Common myeloid progenitor, CD34-positive (primary cell): ENCODE measurements around the gene BTBD9.

Experiments used
- CTCF ChIA-PET: fragments of 350-600 bp; sonication (Branson Sonifier 250); formaldehyde crosslinking; loops from one replicate; lab custom pipeline; 2021; ENCODE audit warnings: antibody characterized with exemption; lab: Charles Lee
- POLR2A ChIA-PET: fragments of 350-600 bp; sonication (Branson Sonifier 250); formaldehyde crosslinking; loops from one replicate; lab custom pipeline; 2021; ENCODE audit warnings: antibody characterized with exemption; lab: Charles Lee
- DNase-seq, 3 donors: peaks; one replicate each; pipeline versions ENCODE4 v3.0.0 to v3.0.0-alpha.2; 2013
- H3K27ac ChIP-seq, 2 experiments: 1 replicate in 1 of 2; 2 replicates in 1 of 2; pipeline ENCODE4 v1.7.0; 2013; ENCODE audit warnings: inconsistent platforms in 2 of 2, low read length in 2 of 2, mild to moderate bottlenecking in 2 of 2, low read depth in 1 of 2, moderate library complexity in 1 of 2; ENCODE audit not compliant: severe bottlenecking in 2 of 2, insufficient read depth in 1 of 2, poor library complexity in 1 of 2
- H3K27me3 ChIP-seq, 5 experiments: replicated peaks in 2 of 5; 1 replicate in 3 of 5; 2 replicates in 2 of 5; pipeline versions ENCODE4 v1.6.1 to v1.7.0; 2013; ENCODE audit warnings: low read length in 4 of 5, mild to moderate bottlenecking in 2 of 5, moderate library complexity in 2 of 5, inconsistent platforms in 1 of 5; ENCODE audit not compliant: insufficient read depth in 5 of 5, control insufficient read depth in 4 of 5
- H3K36me3 ChIP-seq, 4 experiments: 1 replicate in 2 of 4; 2 replicates in 2 of 4; pipeline versions ENCODE4 v1.6.1 to v1.7.0; 2013; ENCODE audit warnings: low read length in 3 of 4, control low read depth in 1 of 4, mild to moderate bottlenecking in 1 of 4; ENCODE audit not compliant: control insufficient read depth in 4 of 4, insufficient read depth in 4 of 4
- H3K4me1 ChIP-seq, 4 experiments: 1 replicate in 3 of 4; 2 replicates in 1 of 4; pipeline versions ENCODE4 v1.6.1 to v1.7.1; 2013; ENCODE audit warnings: low read length in 3 of 4, mild to moderate bottlenecking in 3 of 4, control low read depth in 1 of 4, inconsistent platforms in 1 of 4, moderate library complexity in 1 of 4; ENCODE audit not compliant: control insufficient read depth in 4 of 4, insufficient read depth in 4 of 4; ENCODE audit errors: control extremely low read depth in 1 of 4
- H3K4me3 ChIP-seq, 7 experiments: 1 replicate in 4 of 7; 2 replicates in 3 of 7; pipeline versions ENCODE4 v1.5.1 to v1.7.0; 2013; ENCODE audit warnings: mild to moderate bottlenecking in 7 of 7, low read length in 6 of 7, moderate library complexity in 6 of 7, inconsistent platforms in 2 of 7, low read depth in 2 of 7, control low read depth in 1 of 7; ENCODE audit not compliant: insufficient read depth in 4 of 7, control insufficient read depth in 1 of 7; ENCODE audit errors: extremely low read depth in 1 of 7
- H3K9me3 ChIP-seq, 5 experiments: 1 replicate in 4 of 5; 2 replicates in 1 of 5; pipeline versions ENCODE4 v1.6.1 to v1.7.1; 2013; ENCODE audit warnings: low read length in 4 of 5, mild to moderate bottlenecking in 2 of 5, inconsistent platforms in 1 of 5, low read depth in 1 of 5, moderate library complexity in 1 of 5; ENCODE audit not compliant: control insufficient read depth in 4 of 5, insufficient read depth in 2 of 5; ENCODE audit errors: control extremely low read depth in 1 of 5
- WGBS: methylation state at CpG from one replicate; pipeline ENCODE4 v1.1.5; 2013; ENCODE audit not compliant: insufficient coverage; 5-methylcytosine and 5-hydroxymethylcytosine counted together

BTBD9 gene

DNA sequence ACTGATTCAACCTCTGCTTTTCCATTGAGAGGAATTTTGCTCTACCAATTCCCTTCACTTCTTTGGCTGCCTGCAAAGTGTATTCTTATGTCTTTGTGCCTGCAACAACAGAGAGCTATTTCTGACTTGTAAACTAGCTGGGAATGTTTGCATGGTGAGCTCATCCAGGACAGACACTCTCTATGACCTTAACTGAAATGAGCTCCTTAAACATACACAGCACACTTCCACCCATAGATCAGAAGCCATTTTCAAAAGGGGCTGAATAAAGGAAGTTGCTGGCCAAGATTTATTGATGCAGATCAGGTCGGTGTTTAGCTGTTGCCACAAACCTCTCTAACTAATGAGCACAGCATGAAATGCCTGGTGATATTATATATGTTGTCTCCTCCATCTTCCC lies 377.7 kb downstream of the BTBD9 start:
- POLR2A ChIA-PET, result no interaction called here

DNA sequence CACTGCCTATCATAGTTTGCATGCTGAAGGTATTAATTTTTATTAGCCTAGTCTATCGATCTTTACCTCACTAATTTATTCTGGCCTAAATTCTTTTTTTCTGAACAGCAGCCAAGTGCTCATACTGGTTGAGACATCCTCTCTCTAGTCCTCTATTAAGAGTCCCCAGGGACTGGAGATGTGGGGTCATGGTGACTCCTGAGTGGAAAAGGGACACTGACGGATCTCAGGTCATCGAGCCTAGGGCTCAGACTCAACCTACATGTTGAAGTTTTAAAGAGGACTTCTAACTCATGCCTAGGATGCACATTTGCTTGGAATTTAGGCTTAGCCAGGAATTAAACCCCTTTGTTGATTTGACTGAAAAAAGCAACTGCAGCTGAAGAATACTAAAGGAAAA lies 378.1 kb downstream of the BTBD9 start:
- Histone ChIP-seq H3K27ac (no peak overlapping the region), H3K36me3 (peaks cover 0 to 2% (median 0%) of the 10 kb centered on the region in 4 experiments), H3K4me1 (no peaks in the 10 kb centered on the region), H3K9me3 (no peaks in the 10 kb centered on the region), H3K27me3 (no peaks in the 10 kb centered on the region), H3K4me3 (no peak overlapping the region)
- DNase-seq, result no peak
- 100% methylated on average over 3 of the region's 3 CpGs for WGBS
- POLR2A ChIA-PET, result no interaction called here
- CTCF ChIA-PET, result interaction anchor here (1.1 kb wide), 1 partner anchor 10 kb away, joined by 3 read pairs; no protein-coding TSS in a partner anchor

More for the DNA sequence above, 377.7 kb downstream of the BTBD9 start:
- H3K4me3 ChIP-seq, result no peak overlapping the region
- no peaks in the 10 kb centered on the region for H3K27me3 ChIP-seq
- H3K27ac ChIP-seq, result no peak overlapping the region
- CTCF ChIA-PET, result interaction anchor here (1.1 kb wide), 1 partner anchor 10 kb away, joined by 3 read pairs; no protein-coding TSS in a partner anchor
- no peaks in the 10 kb centered on the region for H3K4me1 ChIP-seq
- no peaks in the 10 kb centered on the region for H3K9me3 ChIP-seq
- no CpG with 5 or more reads among the region's 1 CpG for WGBS
- peaks cover 0 to 2% (median 0%) of the 10 kb centered on the region in 4 experiments for H3K36me3 ChIP-seq
- DNase-seq, result peak in 2 of 3 donors; percentile 19 to 24

DNA sequence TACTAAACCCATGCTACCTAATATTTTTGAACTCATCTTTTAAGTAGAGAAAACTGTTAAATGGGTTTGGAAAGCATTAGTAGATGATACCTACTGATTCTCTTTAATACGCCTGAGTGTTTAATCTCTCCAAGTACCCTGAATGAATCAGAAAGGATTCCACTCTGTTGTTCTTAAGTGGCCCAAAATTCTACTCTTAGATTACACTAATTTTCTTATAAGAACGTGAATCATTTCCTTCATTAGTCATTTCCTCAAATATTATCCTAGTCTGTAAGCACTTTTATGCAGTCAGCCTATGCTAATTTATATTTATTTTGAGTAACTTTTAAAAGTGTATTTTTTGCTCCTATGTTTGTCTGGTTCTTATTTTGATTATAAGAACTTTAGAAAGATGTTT lies 380.0 kb downstream of the BTBD9 start:
- Histone ChIP-seq H3K4me3 (no peak overlapping the region), H3K27ac (no peak overlapping the region)
- no CpG with 5 or more reads among the region's 2 CpGs for WGBS

DNA sequence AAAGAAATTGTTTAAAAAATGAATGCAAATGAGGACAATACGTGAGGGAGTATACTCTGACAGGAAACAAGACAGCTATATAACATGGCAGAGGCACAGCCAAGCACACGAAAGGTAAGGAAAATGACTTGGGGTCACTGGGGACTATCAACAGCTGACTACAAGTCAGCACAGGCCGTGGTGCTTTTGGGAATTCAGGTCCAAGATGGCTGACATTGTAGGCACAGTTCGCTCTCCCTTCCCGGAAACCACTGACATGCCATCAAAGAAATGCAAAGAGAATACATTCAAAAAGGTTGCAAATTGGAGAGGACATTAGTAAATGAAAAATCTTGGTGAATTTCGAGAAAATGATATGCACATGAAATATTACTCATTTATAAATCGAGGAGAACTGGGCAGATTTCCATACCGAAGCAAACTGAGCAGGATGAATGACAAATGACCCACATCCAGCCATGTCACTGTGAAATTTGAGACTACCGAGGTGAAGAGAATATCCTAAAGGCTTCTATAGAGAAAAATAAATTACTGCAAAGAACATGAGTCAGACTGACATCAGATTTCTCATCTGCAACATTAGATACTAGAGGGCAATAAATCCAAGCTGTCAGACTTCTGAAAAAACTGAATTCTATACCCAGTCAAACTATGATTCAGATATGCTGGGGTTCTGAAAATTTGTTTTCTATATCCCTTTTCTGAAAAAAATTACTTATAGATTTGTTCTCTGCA lies 391.1 kb downstream of the BTBD9 start:
- Histone ChIP-seq H3K27ac (no peak overlapping the region), H3K9me3 (no peaks in the 10 kb centered on the region), H3K36me3 (no peaks in the 10 kb centered on the region), H3K27me3 (no peaks in the 10 kb centered on the region), H3K4me1 (no peaks in the 10 kb centered on the region), H3K4me3 (no peak overlapping the region)
- ChIA-PET POLR2A (no interaction called here), CTCF (no interaction called here)
- WGBS, result 96% methylated on average over 7 of the region's 9 CpGs
- no peak for DNase-seq

More for the DNA sequence above, 380.0 kb downstream of the BTBD9 start:
- Histone ChIP-seq H3K4me1 (no peaks in the 10 kb centered on the region), H3K27me3 (no peaks in the 10 kb centered on the region), H3K9me3 (peaks cover 0 to 2% (median 0%) of the 10 kb centered on the region in 5 experiments), H3K36me3 (peaks cover 0 to 3% (median under 1%) of the 10 kb centered on the region in 4 experiments)
- DNase-seq, result peak in 2 of 3 donors; percentile 41 to 56
- CTCF ChIA-PET, result no interaction called here
- POLR2A ChIA-PET, result no interaction called here

DNA sequence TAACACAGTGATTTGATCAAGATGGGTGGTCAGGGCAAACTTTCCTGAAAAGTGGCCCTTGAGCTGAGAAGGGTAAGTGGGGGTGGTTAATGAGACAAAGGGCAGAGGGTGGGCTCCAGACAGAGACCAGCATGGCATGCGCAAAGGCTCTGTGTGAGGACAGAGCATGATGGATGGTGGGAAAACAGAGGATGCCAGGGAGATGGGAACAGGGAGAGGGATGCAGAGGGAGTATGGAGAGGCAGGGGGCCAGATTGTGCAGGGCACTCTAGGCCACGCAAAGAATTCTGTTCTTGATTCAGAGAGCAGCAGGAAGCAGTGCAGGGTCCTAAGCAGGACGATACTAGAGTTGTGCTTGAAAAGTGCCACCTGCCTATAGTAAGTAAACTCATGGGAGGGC lies 394.4 kb downstream of the BTBD9 start:
- Histone ChIP-seq H3K27ac (no peak overlapping the region), H3K4me3 (no peak overlapping the region), H3K36me3 (no peaks in the 10 kb centered on the region), H3K4me1 (no peaks in the 10 kb centered on the region), H3K27me3 (no peaks in the 10 kb centered on the region), H3K9me3 (no peaks in the 10 kb centered on the region)
- DNase-seq, result no peak
- ChIA-PET CTCF (no interaction called here), POLR2A (no interaction called here)
- WGBS, result 100% methylated on average over 3 of the region's 3 CpGs

DNA sequence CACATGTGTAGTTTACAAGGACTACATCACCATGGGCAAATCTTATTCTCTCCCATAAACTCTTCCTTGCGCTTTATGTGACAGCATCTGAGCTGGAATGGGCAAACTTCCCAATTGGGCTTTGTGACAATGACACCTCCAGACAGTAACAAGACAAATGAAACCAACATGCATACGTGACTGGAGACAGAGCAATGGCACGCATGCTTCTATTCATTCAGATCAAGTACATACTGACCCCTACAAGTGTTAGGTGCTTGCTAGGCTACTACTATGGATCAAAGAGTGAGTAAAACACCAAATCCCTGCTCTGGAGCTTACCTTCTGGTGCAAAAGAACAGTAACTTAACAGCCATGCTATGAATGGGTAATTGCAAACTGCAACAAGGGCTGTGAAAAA lies 394.9 kb downstream of the BTBD9 start:
- ChIA-PET CTCF (interaction anchor here (0.5 kb wide), 1 partner anchor 218 kb away, joined by 3 read pairs; no protein-coding TSS in a partner anchor), POLR2A (no interaction called here)
- Histone ChIP-seq H3K27me3 (no peaks in the 10 kb centered on the region), H3K4me3 (no peak overlapping the region), H3K36me3 (no peaks in the 10 kb centered on the region), H3K4me1 (peaks cover 0 to 3% (median 1%) of the 10 kb centered on the region in 4 experiments), H3K9me3 (no peaks in the 10 kb centered on the region), H3K27ac (no peak overlapping the region)
- WGBS, result 100% methylated on average over 2 of the region's 3 CpGs
- no peak for DNase-seq

DNA sequence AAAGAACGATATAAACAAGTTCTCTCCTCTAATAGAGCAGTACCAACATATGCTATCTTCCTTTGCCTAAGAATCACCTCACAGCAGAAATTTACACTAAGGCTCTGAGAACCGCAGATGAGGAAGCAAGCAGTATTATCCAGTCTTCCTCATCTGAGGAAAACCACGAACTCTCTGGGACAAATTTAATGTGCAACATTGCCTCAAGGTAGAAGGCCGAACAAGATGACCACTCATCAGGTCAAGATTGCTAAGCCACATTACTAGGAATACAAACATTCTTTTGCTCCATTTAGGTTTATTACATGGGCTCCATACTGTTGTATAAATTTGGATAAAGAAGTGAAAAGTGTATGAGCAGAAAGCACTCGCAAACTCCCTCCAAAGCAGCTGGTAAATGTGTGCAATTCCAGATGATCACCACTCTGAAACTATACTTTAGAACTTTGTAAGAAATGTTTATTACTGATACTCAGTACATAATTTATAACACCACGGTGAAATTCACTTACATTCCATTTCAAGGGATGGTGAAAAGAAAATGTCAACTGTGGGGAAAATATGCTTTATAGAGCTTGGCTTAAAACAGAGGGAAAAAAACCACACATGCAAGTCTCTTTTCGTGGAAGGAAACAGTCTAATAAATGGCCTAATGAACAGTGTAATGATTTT lies 398.4 kb downstream of the BTBD9 start:
- Histone ChIP-seq H3K4me1 (peaks cover 0 to 5% (median 3%) of the 10 kb centered on the region in 4 experiments), H3K27me3 (no peaks in the 10 kb centered on the region), H3K36me3 (no peaks in the 10 kb centered on the region), H3K9me3 (no peaks in the 10 kb centered on the region), H3K27ac (no peak overlapping the region), H3K4me3 (no peak overlapping the region)
- ChIA-PET POLR2A (interaction anchor here (0.6 kb wide), 1 partner anchor 584 kb away, joined by 3 read pairs; no protein-coding TSS in a partner anchor), CTCF (no interaction called here)
- WGBS, result 90% methylated on average over 2 of the region's 7 CpGs
- no peak for DNase-seq
